GM12872 (cell line): Measurements from ENCODE around the gene SRSF7.

ENCODE experiments used
- TF ChIP-seq, protein P1 (sequence below): IDR thresholded peaks from 3 replicates; pipeline ENCODE4 v1.5.1; 2011; ENCODE audit warnings: low read depth, mild to moderate bottlenecking, low read length, moderate library complexity; ENCODE audit not compliant: insufficient read depth

SRSF7 gene

DNA sequence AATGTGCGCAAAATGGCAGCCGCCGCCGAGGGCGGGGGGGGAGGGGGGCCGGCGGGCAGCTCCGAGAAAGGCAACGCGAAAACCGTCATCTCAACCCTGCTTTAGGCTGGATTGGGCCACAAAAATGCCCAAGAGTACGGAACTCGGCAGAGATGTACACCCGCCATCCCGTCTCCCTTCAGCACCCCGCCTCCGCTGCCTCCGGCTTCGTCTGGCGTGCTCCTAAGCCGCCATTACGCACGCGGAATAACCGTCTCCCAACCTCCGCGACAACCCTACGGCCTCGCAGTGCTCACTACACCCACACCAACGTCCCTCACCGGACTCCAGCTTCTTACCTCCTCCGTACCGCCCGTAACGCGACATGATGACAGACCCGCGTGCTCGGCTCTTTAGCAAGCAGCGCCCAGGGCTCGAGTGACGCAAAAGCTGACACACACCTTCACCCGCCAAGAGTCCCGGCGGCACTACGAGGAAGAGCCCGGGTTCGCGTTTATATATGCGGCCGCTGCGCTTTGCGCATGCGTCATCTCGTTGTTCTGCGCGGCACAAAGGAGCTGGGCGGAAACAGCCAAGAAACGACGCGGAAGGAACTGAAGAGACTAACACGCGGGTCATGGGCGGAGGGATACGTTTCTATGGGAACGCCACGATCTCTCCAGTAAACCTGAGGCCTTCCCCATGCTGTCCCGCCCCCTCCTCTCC, at the start of gene SRSF7:
TSS of gene SRSF7 (minus strand) at position 471 of the 705 bp plus-strand sequence. CDS start at position 366, 105 bp downstream.
- TF ChIP-seq, protein P1, sequence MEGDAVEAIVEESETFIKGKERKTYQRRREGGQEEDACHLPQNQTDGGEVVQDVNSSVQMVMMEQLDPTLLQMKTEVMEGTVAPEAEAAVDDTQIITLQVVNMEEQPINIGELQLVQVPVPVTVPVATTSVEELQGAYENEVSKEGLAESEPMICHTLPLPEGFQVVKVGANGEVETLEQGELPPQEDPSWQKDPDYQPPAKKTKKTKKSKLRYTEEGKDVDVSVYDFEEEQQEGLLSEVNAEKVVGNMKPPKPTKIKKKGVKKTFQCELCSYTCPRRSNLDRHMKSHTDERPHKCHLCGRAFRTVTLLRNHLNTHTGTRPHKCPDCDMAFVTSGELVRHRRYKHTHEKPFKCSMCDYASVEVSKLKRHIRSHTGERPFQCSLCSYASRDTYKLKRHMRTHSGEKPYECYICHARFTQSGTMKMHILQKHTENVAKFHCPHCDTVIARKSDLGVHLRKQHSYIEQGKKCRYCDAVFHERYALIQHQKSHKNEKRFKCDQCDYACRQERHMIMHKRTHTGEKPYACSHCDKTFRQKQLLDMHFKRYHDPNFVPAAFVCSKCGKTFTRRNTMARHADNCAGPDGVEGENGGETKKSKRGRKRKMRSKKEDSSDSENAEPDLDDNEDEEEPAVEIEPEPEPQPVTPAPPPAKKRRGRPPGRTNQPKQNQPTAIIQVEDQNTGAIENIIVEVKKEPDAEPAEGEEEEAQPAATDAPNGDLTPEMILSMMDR: no peak

DNA sequence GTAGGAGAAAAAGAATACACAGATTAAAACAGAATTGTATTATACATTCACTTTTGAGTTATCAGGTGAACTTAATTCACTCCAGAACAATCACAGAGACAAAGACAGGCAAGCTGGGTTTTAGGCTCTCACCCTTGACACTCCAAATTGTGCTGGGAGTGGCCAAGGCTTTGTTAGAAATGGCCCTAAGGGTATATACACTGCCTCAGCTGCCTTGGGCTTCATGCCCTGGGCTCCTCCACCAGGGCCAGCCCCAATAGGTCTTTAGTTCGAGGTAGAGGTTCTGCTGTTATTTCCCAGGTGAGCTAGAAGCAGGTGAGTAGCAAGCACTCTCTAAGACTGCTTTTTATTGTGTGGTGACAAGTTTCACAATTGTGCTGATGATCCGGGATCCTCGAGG, 46.8 kb upstream of the SRSF7 start:
- TF ChIP-seq, protein P1: no peak

DNA sequence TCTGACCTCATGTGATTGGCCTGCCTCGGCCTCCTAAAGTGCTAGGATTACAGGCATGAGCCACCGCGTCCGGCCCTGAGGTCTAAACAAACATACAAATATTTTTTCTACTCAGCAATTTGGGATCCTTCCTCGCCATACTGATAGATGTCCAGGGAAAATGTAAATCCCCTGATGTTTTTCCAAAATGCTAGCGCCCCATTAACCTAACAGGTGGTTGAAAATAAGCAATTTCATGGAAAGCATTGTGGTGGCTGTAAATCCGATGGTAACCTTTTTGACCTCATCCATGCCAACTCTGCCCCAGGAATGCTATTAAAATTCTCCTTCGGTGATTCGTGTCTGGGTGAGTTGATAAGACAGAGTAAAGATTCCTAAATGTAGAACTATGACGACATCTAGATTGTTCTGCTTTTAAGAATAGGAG, 46.1 kb upstream of the SRSF7 start:
- TF ChIP-seq, protein P1: no peak

DNA sequence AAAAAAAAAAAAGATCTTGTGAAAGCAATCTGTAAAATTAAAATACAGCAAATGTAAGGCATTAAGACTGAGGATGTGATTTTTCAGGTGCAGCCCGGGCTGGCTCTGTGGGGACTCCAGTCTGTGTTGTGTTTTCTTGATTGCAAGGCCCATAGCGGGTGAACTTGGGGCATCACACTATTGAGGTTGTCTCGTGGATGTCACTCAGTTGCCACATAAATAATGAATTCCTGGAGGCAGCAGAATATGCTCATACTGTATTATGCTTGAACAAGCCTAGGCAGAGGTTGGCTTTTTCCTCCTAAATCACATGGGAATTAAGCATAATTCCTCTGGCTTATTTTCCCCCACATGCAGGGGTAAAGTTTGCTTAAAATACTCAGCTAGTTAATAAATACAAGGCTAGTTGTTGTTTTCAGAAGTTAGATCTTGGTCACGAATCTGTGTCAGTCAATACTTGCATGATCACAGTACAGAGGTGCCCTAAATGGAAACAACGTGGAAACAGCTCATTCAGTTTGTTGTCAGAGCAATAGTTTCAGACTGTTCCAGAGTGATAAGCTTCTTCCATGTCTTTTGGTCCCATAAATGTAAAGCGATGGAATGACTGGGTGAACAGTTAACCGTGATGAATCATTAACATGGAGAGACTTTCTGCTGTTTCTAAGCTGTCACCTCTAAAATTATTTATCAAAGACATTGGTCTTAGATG, 43.2 kb upstream of the SRSF7 start:
- TF ChIP-seq, protein P1: no peak

DNA sequence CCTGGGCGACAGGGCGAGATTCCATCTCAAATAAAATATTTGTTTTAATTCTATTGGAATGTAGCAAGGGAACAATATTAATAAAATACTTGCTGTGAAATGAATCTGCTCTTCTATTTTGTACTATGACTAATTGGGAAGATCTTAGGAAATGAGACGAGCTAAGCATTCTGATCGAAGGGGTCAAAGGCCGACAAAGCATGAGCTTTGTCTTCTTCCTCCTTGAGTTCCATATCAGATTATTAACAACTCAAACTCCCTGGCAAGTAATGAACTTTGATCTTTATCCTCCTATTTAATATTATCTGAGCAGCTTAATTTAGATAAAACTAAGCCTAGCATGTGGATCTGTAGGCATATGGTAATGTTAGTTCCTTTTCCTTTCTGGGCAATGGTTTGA, 42.4 kb upstream of the SRSF7 start:
- TF ChIP-seq, protein P1: no peak

DNA sequence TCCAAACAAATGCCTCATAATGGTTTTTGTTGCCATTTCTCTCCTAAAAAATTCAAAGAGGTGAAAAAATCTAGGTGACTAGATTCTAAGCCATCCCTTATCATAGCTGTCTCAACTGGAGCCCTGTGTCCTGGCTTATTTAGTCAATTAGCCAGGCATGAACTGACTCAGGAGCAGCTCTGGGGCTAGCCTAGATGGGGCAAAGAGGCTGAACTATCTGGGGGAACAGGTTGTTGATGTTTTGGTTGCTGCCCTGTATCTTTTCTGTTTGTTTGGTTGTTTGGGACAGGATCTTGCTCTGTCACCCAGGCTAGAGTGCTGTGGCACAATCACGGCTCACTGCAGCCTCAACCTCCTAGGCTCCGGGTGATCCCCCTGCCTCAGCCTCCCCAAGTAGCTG, 41.6 kb upstream of the SRSF7 start:
- TF ChIP-seq, protein P1: no peak

DNA sequence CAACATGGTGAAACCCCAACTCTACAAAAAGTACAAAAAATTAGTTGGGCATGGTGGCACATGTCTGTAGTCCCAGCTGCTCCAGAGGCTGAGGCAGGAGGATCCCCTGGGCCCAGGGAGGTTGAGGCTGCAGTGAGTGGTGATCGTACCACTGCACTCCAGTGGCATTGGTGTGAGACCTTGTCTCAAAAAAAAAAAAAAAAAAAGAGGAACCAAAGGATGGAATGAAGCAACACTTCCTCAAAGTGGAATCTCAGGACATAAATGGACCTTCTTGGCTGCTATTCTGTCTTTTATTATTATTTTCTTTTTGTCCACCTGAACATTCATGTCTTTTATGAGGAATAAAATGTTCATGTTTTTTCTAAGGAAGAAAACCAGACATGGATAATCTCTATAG, 40.6 kb upstream of the SRSF7 start:
- TF ChIP-seq, protein P1: no peak
